HEK293 (cell line): ENCODE measurements around the gene TADA2B.

ENCODE experiments used
- ELK4 ChIP-seq: IDR thresholded peaks from 2 replicates; pipeline ENCODE4 v1.6.1; 2011; ENCODE audit warnings: mild to moderate bottlenecking, low read depth, low read length, borderline replicate concordance
- ZNF133 ChIP-seq: fragments of 450-650 bp; formaldehyde crosslinking; IDR thresholded peaks from 2 replicates; pipeline ENCODE4 v1.5.1; 2016; ENCODE audit warnings: missing biosample characterization, missing genetic modification characterization
- ZNF777 ChIP-seq: fragments of 450-650 bp; formaldehyde crosslinking; IDR thresholded peaks from 2 replicates; pipeline ENCODE4 v1.5.1; 2017; ENCODE audit warnings: missing biosample characterization, missing genetic modification characterization, borderline replicate concordance
- TF ChIP-seq, protein P1 (sequence below): fragments of 450-650 bp; formaldehyde crosslinking; IDR thresholded peaks from 2 replicates; pipeline ENCODE4 v1.5.1; 2016; ENCODE audit warnings: missing biosample characterization, missing genetic modification characterization

DNA sequence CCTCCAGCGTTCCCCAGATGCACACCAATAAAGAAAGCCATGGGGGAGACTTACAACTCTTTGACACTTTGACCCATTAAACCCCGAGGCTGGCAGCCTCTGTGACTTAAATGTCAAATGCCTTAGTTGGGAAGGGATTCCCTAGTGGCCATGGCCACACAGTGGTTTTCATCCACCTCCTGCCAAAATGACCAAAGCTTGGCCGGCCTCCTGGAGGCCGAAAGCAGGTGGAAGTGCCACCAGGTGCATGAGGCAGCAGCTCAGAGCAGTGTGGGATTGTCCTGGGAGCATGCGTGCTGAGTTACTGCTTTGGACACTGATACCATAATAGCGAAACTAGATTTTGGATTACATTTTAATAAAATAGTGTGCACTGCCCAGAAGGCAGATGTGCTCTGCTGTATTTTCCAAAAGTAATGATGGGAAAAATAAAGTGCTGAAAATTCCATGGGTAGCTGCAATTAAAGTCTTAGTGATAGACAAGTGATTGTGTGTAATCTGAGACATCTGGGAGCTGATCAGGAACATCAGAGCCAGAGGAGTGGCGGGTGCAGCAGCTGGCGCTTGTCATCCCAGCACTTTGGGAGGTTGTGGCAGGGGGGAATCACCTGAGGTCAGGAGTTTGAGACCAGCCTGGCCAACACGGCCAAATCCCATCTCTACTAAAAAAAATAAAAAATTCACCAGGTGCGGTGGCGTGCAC is 39.8 kb upstream of the TADA2B start:
- TF ChIP-seq, protein P1, sequence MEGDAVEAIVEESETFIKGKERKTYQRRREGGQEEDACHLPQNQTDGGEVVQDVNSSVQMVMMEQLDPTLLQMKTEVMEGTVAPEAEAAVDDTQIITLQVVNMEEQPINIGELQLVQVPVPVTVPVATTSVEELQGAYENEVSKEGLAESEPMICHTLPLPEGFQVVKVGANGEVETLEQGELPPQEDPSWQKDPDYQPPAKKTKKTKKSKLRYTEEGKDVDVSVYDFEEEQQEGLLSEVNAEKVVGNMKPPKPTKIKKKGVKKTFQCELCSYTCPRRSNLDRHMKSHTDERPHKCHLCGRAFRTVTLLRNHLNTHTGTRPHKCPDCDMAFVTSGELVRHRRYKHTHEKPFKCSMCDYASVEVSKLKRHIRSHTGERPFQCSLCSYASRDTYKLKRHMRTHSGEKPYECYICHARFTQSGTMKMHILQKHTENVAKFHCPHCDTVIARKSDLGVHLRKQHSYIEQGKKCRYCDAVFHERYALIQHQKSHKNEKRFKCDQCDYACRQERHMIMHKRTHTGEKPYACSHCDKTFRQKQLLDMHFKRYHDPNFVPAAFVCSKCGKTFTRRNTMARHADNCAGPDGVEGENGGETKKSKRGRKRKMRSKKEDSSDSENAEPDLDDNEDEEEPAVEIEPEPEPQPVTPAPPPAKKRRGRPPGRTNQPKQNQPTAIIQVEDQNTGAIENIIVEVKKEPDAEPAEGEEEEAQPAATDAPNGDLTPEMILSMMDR (tag by site-specific recombination): no peak
- TF ChIP-seq ZNF777 (tag by site-specific recombination) (no peak), ELK4 (no peak), ZNF133 (no peak)
